IMR-90 (cell line): ENCODE results near the gene OXA1L. TPM values are rescaled to one million over a fixed set of nuclear protein-coding genes. Genes with fewer than 3 reads are reported as not detected.
A peak's percentile ranks its signal among the peaks of the same experiment; 100 is the strongest.

Experiments used
- ATAC-seq: fragments of 200-7000 bp; cut with Tn5 transposase; 2 replicates; pipeline ENCODE4 v1.9.1; 2020; ENCODE audit warnings: low read depth, mild to moderate bottlenecking, moderate library complexity
- BruUV-seq: library from RNA; stranded (reverse); fragments of 400-500 nt; replicated peaks from 2 replicates; lab custom pipeline; 2021; lab: Mats Ljungman, UMichigan
- CTCF ChIA-PET: fragments of 300-600 bp; formaldehyde crosslinking; extraction: SDS; loops from one replicate; lab custom pipeline; 2021; ENCODE audit warnings: antibody characterized with exemption; lab: Yijun Ruan, JAX
- POLR2A ChIA-PET: fragments of 300-600 bp; sonication (Branson Sonifier 250); formaldehyde crosslinking; loops from one replicate; lab custom pipeline; 2022; ENCODE audit warnings: antibody characterized with exemption; ENCODE audit not compliant: unreplicated experiment; lab: Charles Lee
- DNase-seq: peaks from one replicate; pipeline ENCODE4 v3.0.0; 2013
- H2AFZ ChIP-seq: replicated peaks from 2 replicates; pipeline ENCODE3; 2013; ENCODE audit warnings: low read length, mild to moderate bottlenecking; ENCODE audit not compliant: poor library complexity
- H2AK5ac ChIP-seq: 2 replicates; pipeline ENCODE4 v1.6.1; 2013; ENCODE audit warnings: low read depth, low read length, inconsistent platforms
- H2AK9ac ChIP-seq: replicated peaks from 2 replicates; pipeline ENCODE3; 2013; ENCODE audit warnings: mild to moderate bottlenecking, low read depth, low read length, moderate library complexity; ENCODE audit not compliant: poor library complexity
- H2BK120ac ChIP-seq: 2 replicates; pipeline ENCODE4 v1.6.1; 2013; ENCODE audit warnings: low read depth, low read length, inconsistent platforms
- H2BK15ac ChIP-seq: 3 replicates; pipeline ENCODE4 v1.6.1; 2013; ENCODE audit warnings: low read depth, low read length, inconsistent platforms
- H2BK20ac ChIP-seq: 2 replicates; pipeline ENCODE4 v1.6.1; 2013; ENCODE audit warnings: low read depth, mild to moderate bottlenecking, inconsistent platforms, low read length, moderate library complexity
- H2BK5ac ChIP-seq: 2 replicates; pipeline ENCODE4 v1.6.1; 2013; ENCODE audit warnings: mild to moderate bottlenecking, low read depth, low read length, inconsistent platforms; ENCODE audit not compliant: poor library complexity, severe bottlenecking
- H3K14ac ChIP-seq: replicated peaks from 2 replicates; pipeline ENCODE4 v1.6.1; 2013; ENCODE audit warnings: low read depth, low read length, inconsistent platforms
- H3K18ac ChIP-seq: 2 replicates; pipeline ENCODE4 v1.6.1; 2013; ENCODE audit warnings: low read depth, low read length, control low read depth
- H3K23ac ChIP-seq: 2 replicates; pipeline ENCODE4 v1.6.1; 2013; ENCODE audit warnings: low read depth, low read length, inconsistent platforms
- H3K27ac ChIP-seq: 2 replicates; pipeline ENCODE4 v1.5.1; 2013; ENCODE audit warnings: mild to moderate bottlenecking, control low read depth, low read length; ENCODE audit not compliant: insufficient read depth
- H3K27me3 ChIP-seq: 2 replicates; pipeline ENCODE4 v1.6.1; 2013; ENCODE audit warnings: low read length; ENCODE audit not compliant: control insufficient read depth, insufficient read depth
- H3K36me3 ChIP-seq: 2 replicates; pipeline ENCODE4 v1.6.1; 2013; ENCODE audit warnings: low read length, mixed read lengths; ENCODE audit not compliant: control insufficient read depth, insufficient read depth
- H3K4ac ChIP-seq: 2 replicates; pipeline ENCODE4 v1.6.1; 2013; ENCODE audit warnings: low read depth, low read length, inconsistent platforms
- H3K4me1 ChIP-seq: 2 replicates; pipeline ENCODE4 v1.6.1; 2013; ENCODE audit warnings: low read length, mixed read lengths; ENCODE audit not compliant: control insufficient read depth, insufficient read depth
- H3K4me2 ChIP-seq: 2 replicates; pipeline ENCODE4 v1.6.1; 2013; ENCODE audit warnings: low read depth, mild to moderate bottlenecking, control low read depth, low read length, moderate library complexity
- H3K4me3 ChIP-seq: 2 replicates; pipeline ENCODE4 v1.5.1; 2013; ENCODE audit warnings: low read depth, mild to moderate bottlenecking, control low read depth, low read length, moderate library complexity; ENCODE audit not compliant: insufficient read depth
- H3K56ac ChIP-seq: 2 replicates; pipeline ENCODE4 v1.6.1; 2013; ENCODE audit warnings: low read length, inconsistent platforms; ENCODE audit not compliant: insufficient read depth; ENCODE audit errors: extremely low read depth
- H3K79me1 ChIP-seq, 2 experiments: 2 replicates each; pipeline ENCODE4 v1.6.1; 2013; ENCODE audit warnings: low read length in 2 of 2, inconsistent platforms in 1 of 2, low read depth in 1 of 2
- H3K9ac ChIP-seq: 2 replicates; pipeline ENCODE4 v1.6.1; 2013; ENCODE audit warnings: low read depth, low read length, control low read depth
- H3K9me1 ChIP-seq: 2 replicates; pipeline ENCODE4 v1.6.1; 2013; ENCODE audit warnings: low read length, inconsistent platforms; ENCODE audit not compliant: insufficient read depth
- H3K9me3 ChIP-seq: 2 replicates; pipeline ENCODE4 v1.6.1; 2013; ENCODE audit warnings: low read length; ENCODE audit not compliant: control insufficient read depth, insufficient read depth
- H4K20me1 ChIP-seq: 2 replicates; pipeline ENCODE4 v1.6.1; 2013; ENCODE audit warnings: low read length, inconsistent platforms; ENCODE audit not compliant: insufficient read depth
- H4K5ac ChIP-seq: 2 replicates; pipeline ENCODE4 v1.6.1; 2013; ENCODE audit warnings: mild to moderate bottlenecking, low read depth, low read length, control low read depth
- H4K8ac ChIP-seq, 2 experiments: 2 replicates each; pipeline ENCODE4 v1.6.1; 2013; ENCODE audit warnings: low read depth in 2 of 2, low read length in 2 of 2, control low read depth in 1 of 2, inconsistent platforms in 1 of 2
- H4K91ac ChIP-seq: 2 replicates; pipeline ENCODE4 v1.6.1; 2013; ENCODE audit warnings: low read depth, low read length, inconsistent platforms; ENCODE audit not compliant: insufficient read depth
- CTCF ChIP-seq: conservative IDR thresholded peaks from 2 replicates; pipeline ENCODE4 v1.5.1; 2012; ENCODE audit warnings: mild to moderate bottlenecking, low read depth, low read length, improper control_type of control experiment
- MXI1 ChIP-seq: IDR thresholded peaks from 2 replicates; pipeline ENCODE4 v1.6.1; 2012; ENCODE audit warnings: low read depth, mild to moderate bottlenecking, low read length, moderate library complexity, borderline replicate concordance
- POLR2A ChIP-seq: IDR thresholded peaks from 2 replicates; pipeline ENCODE4 v1.6.1; 2012; ENCODE audit warnings: mild to moderate bottlenecking, low read depth, low read length
- RAD21 ChIP-seq: IDR thresholded peaks from 2 replicates; pipeline ENCODE4 v1.6.1; 2012; ENCODE audit warnings: low read length, improper control_type of control experiment
- USF2 ChIP-seq: fragments of 150-350 bp; IDR thresholded peaks from 2 replicates; pipeline ENCODE4 v1.6.1; 2017; ENCODE audit warnings: mild to moderate bottlenecking, antibody characterized with exemption, low read length, low read depth
- WGBS, 2 experiments: methylation state at CpG; one replicate each; pipeline versions ENCODE4 v1.1.5 to v1.1.7; 2013; ENCODE audit warnings: missing lambda C conversion rate in 2 of 2; ENCODE audit not compliant: insufficient read length in 1 of 2; ENCODE audit errors: extremely low coverage in 2 of 2; 5-methylcytosine and 5-hydroxymethylcytosine counted together
- dilution Hi-C: fragments of 300-500 bp; cut with HindIII; formaldehyde crosslinking; loops from one replicate; pipeline ENCODE4 v1.14.3; 2018; ENCODE audit warnings: low sequenced_read_pairs; ENCODE audit not compliant: unreplicated experiment
- in situ Hi-C: fragments of 300-500 bp; cut with MboI; formaldehyde crosslinking; loops from 3 replicates; pipeline ENCODE4 v1.14.3; 2019; ENCODE audit warnings: low sequenced_read_pairs, inconsistent platforms, mixed read lengths
- intact Hi-C: fragments of 100-400 bp; cut with micrococcal nuclease; formaldehyde crosslinking; loops from 2 replicates; pipeline ENCODE4 v1.10.0; 2022
- polyA plus RNA-seq, 3 experiments: library from polyadenylated mRNA; depleted of rRNA; stranded (reverse); fragments of >200 nt; gene quantifications; 2 replicates each; pipeline ENCODE4 v1.2.3, GENCODE V29; 2012; ENCODE audit warnings: low replicate concordance in 1 of 3
- total RNA-seq: library from RNA; depleted of rRNA; stranded (reverse); fragments of >200 nt; gene quantifications from 2 replicates; pipeline ENCODE4 v1.2.3, GENCODE V29; 2012

Gene OXA1L
- total and polyA plus RNA-seq, 2 of the 4 experiments (the other 2 are of a cell fraction): 47.3 to 113 TPM

- ChIA-PET POLR2A (no interaction called here), CTCF (no interaction called here)
- no peak overlapping the region for H2AK5ac ChIP-seq
- H2BK5ac ChIP-seq: no peak overlapping the region
- no peak for TF ChIP-seq RAD21
- TF ChIP-seq USF2: no peak
- TF ChIP-seq POLR2A: no peak
- no peak for TF ChIP-seq CTCF
- no peak for TF ChIP-seq MXI1
- H3K14ac ChIP-seq: no peak overlapping the region
- H4K91ac ChIP-seq: no peak overlapping the region
- no peak overlapping the region for H2BK15ac ChIP-seq
- no peak overlapping the region for H2BK120ac ChIP-seq
- H3K4me1 ChIP-seq: no peaks in the 10 kb centered on the region
- intact Hi-C loops (no loop called here), dilution Hi-C loops (no loop called here), in situ Hi-C loops (no loop called here)
- no peak overlapping the region for H2AFZ ChIP-seq
- no peak overlapping the region for H3K56ac ChIP-seq
- H3K4ac ChIP-seq: no peak overlapping the region
- H2AK9ac ChIP-seq: no peak overlapping the region
- WGBS, 2 experiments: no CpG with 5 or more reads among the region's 5 CpGs
- H3K27me3 ChIP-seq: peaks cover 12% of the 10 kb centered on the region
- no peaks in the 10 kb centered on the region for H3K9me3 ChIP-seq
- H3K36me3 ChIP-seq: no peaks in the 10 kb centered on the region
- no peak overlapping the region for H3K4me2 ChIP-seq
- H3K18ac ChIP-seq: no peak overlapping the region
- H4K5ac ChIP-seq: no peak overlapping the region
- no peak overlapping the region for H2BK20ac ChIP-seq
- BruUV-seq: no TSS peak
- H3K23ac ChIP-seq: peak overlapping the region; percentile 49; the same call in 1 of the 2 replicates
- H3K79me1 ChIP-seq: no peaks in the 10 kb centered on the region
- H3K27ac ChIP-seq: no peak overlapping the region
- H3K9me1 ChIP-seq: peaks cover 4% of the 10 kb centered on the region; the same call in 1 of the 2 replicates
- H3K9ac ChIP-seq: no peak overlapping the region
- ATAC-seq (no peak), DNase-seq (no peak)
- no peak overlapping the region for H3K4me3 ChIP-seq
- H4K20me1 ChIP-seq: no peaks in the 10 kb centered on the region
- H4K8ac ChIP-seq: no peak overlapping the region
These were observed 27.5 kb downstream of the OXA1L start for GRCh38 chr14:22793976-22794375.
